Testis (tissue), 3 donors: ENCODE data around the gene RIOK1. TPM values are rescaled to one million over a fixed set of nuclear protein-coding genes. Genes with fewer than 3 reads are reported as not detected.

Experiments used
- DNase-seq: peaks from one replicate; pipeline ENCODE4 v3.0.0-alpha.2; 2019
- H3K27ac ChIP-seq, 2 donors: fragments of 200-600 bp; sonication (generic); one replicate each; pipeline ENCODE4 v1.5.1; 2019
- H3K27me3 ChIP-seq: fragments of 200-600 bp; sonication (generic); one replicate; pipeline ENCODE4 v1.5.1; 2019
- H3K36me3 ChIP-seq: fragments of 200-600 bp; sonication (generic); one replicate; pipeline ENCODE4 v1.5.1; 2017; ENCODE audit warnings: low read depth; ENCODE audit errors: missing control alignments
- H3K4me1 ChIP-seq: fragments of 200-600 bp; sonication (generic); one replicate; pipeline ENCODE4 v1.5.1; 2019
- H3K4me3 ChIP-seq, 2 donors: fragments of 200-600 bp; sonication (generic); one replicate each; pipeline ENCODE4 v1.5.1; 2017 to 2019
- H3K9me3 ChIP-seq: fragments of 200-600 bp; sonication (generic); one replicate; pipeline ENCODE4 v1.5.1; 2017
- CTCF ChIP-seq, 3 experiments: fragments of 450-650 bp in 2 of 3; fragments of 200-600 bp in 1 of 3; sonication (generic) in 1 of 3; IDR thresholded peaks; one replicate each; pipeline ENCODE4 v1.5.1; 2016 to 2019; ENCODE audit warnings: antibody characterized with exemption in 3 of 3, mild to moderate bottlenecking in 2 of 3, moderate library complexity in 1 of 3
- POLR2A ChIP-seq: fragments of 450-650 bp; IDR thresholded peaks from one replicate; pipeline ENCODE4 v1.6.1; 2017; ENCODE audit warnings: antibody characterized with exemption, mild to moderate bottlenecking, moderate library complexity
- WGBS, 2 donors: methylation state at CpG; one replicate each; pipeline ENCODE4 v1.1.5; 2018; 5-methylcytosine and 5-hydroxymethylcytosine counted together
- intact Hi-C: fragments of 100-400 bp; cut with DNase I; formaldehyde crosslinking; loops from one replicate; pipeline ENCODE4 v1.15.1; 2023; ENCODE audit warnings: low total_unique reads
- polyA plus RNA-seq: library from polyadenylated mRNA; stranded (reverse); fragments of 350-450 nt; fragmentation: Illumina TruSeq; extraction: RNeasy Lipid Tissue Mini Kit (QIAGEN cat#74804); gene quantifications from one replicate; pipeline ENCODE4 v1.2.3, GENCODE V29; 2014; ENCODE audit warnings: low read depth, low replicate concordance; ENCODE audit not compliant: insufficient read depth
- total RNA-seq, 2 donors: library from RNA; depleted of rRNA; stranded (reverse); fragments of >200 nt; gene quantifications; one replicate each; pipeline ENCODE4 v1.2.3, GENCODE V29; 2016

Gene RIOK1
- total and polyA plus RNA-seq, 3 donors from 2014 or later = 25.1 to 37.5 (median 29.8) TPM

- Histone ChIP-seq H3K4me1 (no peaks in the 10 kb centered on the region), H3K9me3 (no peaks in the 10 kb centered on the region), H3K4me3 (no peak overlapping the region), H3K27ac (no peak overlapping the region), H3K36me3 (no peaks in the 10 kb centered on the region), H3K27me3 (no peaks in the 10 kb centered on the region)
- 84 to 85% methylated on average over 6 of the region's 6 CpGs for WGBS, 2 donors
- no peak for TF ChIP-seq CTCF (IDR thresholded peaks at IDR 0.05)
- TF ChIP-seq POLR2A = no peak
- intact Hi-C loops = no loop called here
- no peak for DNase-seq
These were observed 20.1 kb downstream of the RIOK1 start for GRCh38 chr6:7409740-7410139.

GRCh38 chr6:7410851-7411250, 21.2 kb downstream of the RIOK1 start:
- 93 to 96% methylated on average over 4 of the region's 4 CpGs for WGBS, 2 donors
- Histone ChIP-seq H3K27me3 (no peaks in the 10 kb centered on the region), H3K9me3 (no peaks in the 10 kb centered on the region), H3K36me3 (no peaks in the 10 kb centered on the region), H3K27ac (no peak overlapping the region), H3K4me3 (no peak overlapping the region), H3K4me1 (no peaks in the 10 kb centered on the region)
- TF ChIP-seq CTCF (IDR thresholded peaks at IDR 0.05) (no peak), POLR2A (no peak)
- intact Hi-C loops = no loop called here
- DNase-seq = no peak

- DNase-seq = no peak
- no peaks in the 10 kb centered on the region for H3K4me1 ChIP-seq
- WGBS, 2 donors = 86 to 95% methylated on average over 2 of the region's 2 CpGs
- intact Hi-C loops = no loop called here
- no peak overlapping the region for H3K4me3 ChIP-seq
- H3K36me3 ChIP-seq = no peaks in the 10 kb centered on the region
- no peaks in the 10 kb centered on the region for H3K27me3 ChIP-seq
- H3K9me3 ChIP-seq = no peaks in the 10 kb centered on the region
- TF ChIP-seq POLR2A (no peak), CTCF (IDR thresholded peaks at IDR 0.05) (no peak)
- H3K27ac ChIP-seq = no peak overlapping the region
These were observed 21.7 kb downstream of the RIOK1 start for GRCh38 chr6:7411328-7411727.

- no peaks in the 10 kb centered on the region for H3K4me1 ChIP-seq
- H3K36me3 ChIP-seq = no peaks in the 10 kb centered on the region
- no peak for TF ChIP-seq POLR2A
- TF ChIP-seq CTCF (IDR thresholded peaks at IDR 0.05) = no peak
- no peak for DNase-seq
- no peak overlapping the region for H3K27ac ChIP-seq
- intact Hi-C loops = no loop called here
- no peaks in the 10 kb centered on the region for H3K27me3 ChIP-seq
- no peaks in the 10 kb centered on the region for H3K9me3 ChIP-seq
- WGBS, 2 donors = 72 to 74% methylated on average over 2 of the region's 2 CpGs
- no peak overlapping the region for H3K4me3 ChIP-seq
These were observed 23.7 kb downstream of the RIOK1 start for GRCh38 chr6:7413151-7413823.

GRCh38 chr6:7414811-7415210, 25.2 kb downstream of the RIOK1 start:
- intact Hi-C loops = no loop called here
- TF ChIP-seq POLR2A (no peak), CTCF (IDR thresholded peaks at IDR 0.05) (no peak)
- no peak overlapping the region for H3K27ac ChIP-seq
- no peaks in the 10 kb centered on the region for H3K36me3 ChIP-seq
- H3K9me3 ChIP-seq = no peaks in the 10 kb centered on the region
- WGBS, 2 donors = 71 to 80% methylated on average over 7 of the region's 7 CpGs
- H3K27me3 ChIP-seq = no peaks in the 10 kb centered on the region
- H3K4me3 ChIP-seq = no peak overlapping the region
- H3K4me1 ChIP-seq = no peaks in the 10 kb centered on the region
- DNase-seq = no peak
